Measurements from ENCODE around the gene LYSMD3.

Gene LYSMD3

DNA sequence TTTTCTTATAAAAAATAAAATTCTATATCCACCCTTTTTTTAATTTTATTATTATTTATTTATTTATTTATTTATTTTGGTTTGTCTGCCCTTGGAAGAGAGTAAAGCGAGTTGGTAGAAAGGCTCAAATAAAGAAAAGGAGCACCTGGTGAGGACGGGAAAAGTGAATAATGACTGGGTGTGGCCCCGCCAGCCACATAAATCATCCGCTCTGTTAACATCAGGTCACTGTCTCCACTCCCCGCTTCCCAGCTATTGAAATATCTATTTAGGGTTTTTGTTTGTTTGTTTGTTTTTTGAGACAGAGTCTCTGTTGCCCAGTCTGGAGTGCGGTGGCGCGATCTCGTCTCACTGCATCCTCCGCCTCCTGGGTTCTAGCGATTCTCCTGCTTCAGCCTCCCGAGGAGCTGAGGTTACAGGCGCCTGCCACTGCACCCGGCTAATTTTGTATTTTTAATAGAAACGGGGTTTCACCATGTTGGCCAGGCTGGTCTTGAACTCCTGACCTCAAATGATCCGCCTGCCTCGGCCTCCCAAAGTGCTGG is 53.9 kb downstream of the LYSMD3 start:
- FAIRE-seq (no peak), DNase-seq (ENCODE audit: insufficient read length, low spot score) (no peak)
- no peak for TF ChIP-seq POLR2AphosphoS5 (IDR thresholded peaks at IDR 0.05; ENCODE audit: low read depth, low read length)
- TF ChIP-seq POLR2A (IDR thresholded peaks at IDR 0.05; ENCODE audit: low read depth, low read length): no peak
- TF ChIP-seq PAX5 (IDR thresholded peaks at IDR 0.05; ENCODE audit: insufficient read depth, low read length, severe bottlenecking): no peak
- no peak for TF ChIP-seq TAF1 (IDR thresholded peaks at IDR 0.05; ENCODE audit: low read depth, low read length)
- TF ChIP-seq SPI1 (IDR thresholded peaks at IDR 0.05; ENCODE audit: low read depth, low read length): no peak
- no peak for TF ChIP-seq POU2F2 (IDR thresholded peaks at IDR 0.05; ENCODE audit: low read depth, low read length)

DNA sequence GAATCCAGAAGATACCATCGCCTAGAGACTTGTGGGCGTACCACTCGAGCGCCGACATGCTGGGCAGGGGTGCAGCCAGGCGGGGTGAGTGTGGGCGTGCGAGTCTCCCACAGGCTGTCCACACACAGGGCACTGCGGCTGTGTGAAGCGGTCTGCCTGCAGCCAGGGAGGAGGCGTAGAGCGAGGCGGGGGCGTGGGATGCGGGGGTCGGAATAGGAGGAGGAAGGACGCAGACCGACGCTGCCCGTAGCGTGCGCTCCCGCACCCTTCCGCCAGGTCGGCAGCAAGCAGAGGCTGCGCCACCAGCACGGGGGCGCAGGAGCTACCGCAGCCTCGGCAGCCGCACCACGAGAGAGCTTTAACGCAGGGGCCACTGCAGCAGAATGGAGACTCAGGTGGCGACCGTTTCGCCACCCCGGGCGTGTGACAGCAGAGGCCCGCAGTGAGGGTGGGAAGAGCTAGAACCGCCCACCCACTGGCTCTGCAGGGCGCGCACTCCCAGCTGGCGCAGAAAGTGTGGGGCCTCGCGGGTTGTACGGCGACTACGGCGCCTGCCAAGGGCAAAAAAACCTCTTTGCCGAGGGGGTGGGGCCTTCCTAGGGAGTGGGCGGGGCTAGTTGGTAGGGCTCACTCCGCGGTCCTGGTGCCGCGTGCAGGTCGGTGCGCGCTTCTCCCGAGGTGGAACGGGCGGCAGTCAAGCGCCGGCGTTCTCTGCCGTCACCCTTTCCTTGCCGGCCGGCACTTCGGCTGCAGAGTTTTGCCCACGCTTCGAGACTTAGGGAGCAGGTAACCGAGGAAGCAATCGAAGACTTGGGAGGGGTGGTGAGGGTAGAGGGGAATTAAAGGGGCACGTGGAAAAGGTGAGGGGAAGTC is 54.9 kb downstream of the LYSMD3 start, which contains the start of the genes MBLAC2 and POLR3G:
Gene MBLAC2, minus strand, starts transcription at position 537 of the 873 bp plus-strand sequence. Its CDS starts 479 bp downstream, at position 58.
Gene POLR3G, plus strand, starts transcription at position 630 of the 873 bp plus-strand sequence. CDS start 10,704 bp downstream, outside the sequence.
- peak; percentile 95 for FAIRE-seq
- peak; percentile 63; the same call in 1 of the 2 replicates for TF ChIP-seq POU2F2 (IDR thresholded peaks at IDR 0.05; ENCODE audit: low read depth, low read length)
- peak; percentile 2 for TF ChIP-seq PAX5 (IDR thresholded peaks at IDR 0.05; ENCODE audit: insufficient read depth, low read length, severe bottlenecking)
- peak; percentile 60 for TF ChIP-seq TAF1 (IDR thresholded peaks at IDR 0.05; ENCODE audit: low read depth, low read length)
- peak; percentile 22; the same call in 1 of the 2 replicates for TF ChIP-seq SPI1 (IDR thresholded peaks at IDR 0.05; ENCODE audit: low read depth, low read length)
- peak; percentile 92 for TF ChIP-seq POLR2AphosphoS5 (IDR thresholded peaks at IDR 0.05; ENCODE audit: low read depth, low read length)
- TF ChIP-seq POLR2A (IDR thresholded peaks at IDR 0.05; ENCODE audit: low read depth, low read length): peak; percentile 78
- peak; percentile 78 for DNase-seq (ENCODE audit: insufficient read length, low spot score)

DNA sequence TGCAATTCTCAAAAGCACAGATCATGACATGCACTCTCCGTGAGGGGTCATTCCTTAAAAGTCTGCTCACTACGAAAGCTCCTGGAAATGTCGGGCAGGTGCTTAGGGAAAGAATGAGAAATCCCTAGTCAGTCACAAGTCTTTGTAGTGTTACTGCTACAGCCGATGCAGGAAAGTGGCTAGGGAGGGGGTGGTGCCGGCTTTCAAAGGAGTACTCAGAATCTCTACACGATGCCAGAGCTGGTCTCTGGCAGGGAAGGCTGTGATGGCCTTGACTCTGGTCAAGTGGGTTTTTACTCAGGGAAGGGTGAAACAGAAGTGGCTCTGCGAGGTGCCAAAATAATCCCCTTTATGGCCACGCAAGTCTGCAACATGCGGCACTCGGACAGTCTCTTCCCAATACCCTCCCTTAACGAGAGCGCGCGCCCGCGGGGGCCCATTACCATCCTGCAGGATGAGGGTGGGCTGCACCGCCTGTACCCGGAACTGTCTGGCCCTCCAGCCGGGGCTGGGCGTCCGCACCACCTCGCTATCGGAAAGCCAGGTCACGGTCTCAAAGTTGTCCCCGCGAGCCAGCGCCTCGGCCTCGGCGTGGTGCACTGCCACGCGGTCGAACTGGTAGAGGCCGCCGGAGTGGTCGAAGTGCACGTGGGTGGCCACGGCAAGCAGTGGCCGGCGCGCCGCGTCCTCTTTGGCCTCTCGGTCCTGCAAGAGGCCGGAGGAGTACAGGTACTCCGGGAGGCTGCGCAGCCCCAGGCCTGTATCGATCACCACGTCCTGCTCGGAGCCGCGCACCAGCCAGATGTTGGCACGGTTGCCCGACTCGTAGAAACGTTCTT is 55.8 kb downstream of the LYSMD3 start:
- DNase-seq (ENCODE audit: insufficient read length, low spot score) (no peak), FAIRE-seq (peak; percentile 20)
- TF ChIP-seq TAF1 (IDR thresholded peaks at IDR 0.05; ENCODE audit: low read depth, low read length) (peak; percentile 30; the same call in 1 of the 2 replicates), POLR2A (IDR thresholded peaks at IDR 0.05; ENCODE audit: low read depth, low read length) (no peak)

DNA sequence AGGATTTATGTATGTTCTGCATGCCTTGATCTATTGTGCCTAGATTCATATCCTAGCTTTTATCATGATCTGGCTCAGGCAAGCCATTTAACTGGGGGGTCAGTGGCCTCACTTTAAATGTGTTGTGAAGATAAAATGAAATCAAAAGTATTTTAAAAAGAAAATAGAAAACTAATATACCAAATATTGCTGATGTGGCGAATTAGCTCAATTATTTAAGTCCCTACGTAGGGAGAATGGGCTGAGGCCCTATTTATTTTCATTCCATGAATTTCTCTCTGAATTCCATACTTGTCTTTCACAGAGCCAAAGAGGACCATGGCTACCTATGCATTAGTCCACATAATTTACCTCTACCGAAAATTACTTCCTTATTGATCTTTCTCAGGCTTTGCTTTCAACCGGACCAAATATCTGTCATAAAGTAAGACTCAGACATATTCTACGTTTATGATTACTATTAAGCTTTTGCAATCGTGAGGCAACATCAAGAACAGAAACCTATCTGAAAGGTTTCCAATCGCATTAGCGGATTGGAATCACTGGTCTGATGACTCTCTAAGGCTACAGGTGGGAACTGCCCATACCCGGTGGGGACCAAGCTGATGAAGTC is 56.5 kb downstream of the LYSMD3 start:
- TF ChIP-seq POLR2A (IDR thresholded peaks at IDR 0.05; ENCODE audit: low read depth, low read length) (no peak), POLR2AphosphoS5 (IDR thresholded peaks at IDR 0.05; ENCODE audit: low read depth, low read length) (no peak), POU2F2 (IDR thresholded peaks at IDR 0.05; ENCODE audit: low read depth, low read length) (no peak), TAF1 (IDR thresholded peaks at IDR 0.05; ENCODE audit: low read depth, low read length) (no peak), PAX5 (IDR thresholded peaks at IDR 0.05; ENCODE audit: insufficient read depth, low read length, severe bottlenecking) (no peak), SPI1 (IDR thresholded peaks at IDR 0.05; ENCODE audit: low read depth, low read length) (no peak)
- no peak for DNase-seq (ENCODE audit: insufficient read length, low spot score)
- FAIRE-seq: peak; percentile 16

Measured in GM12891 (cell line).